GM18517 (cell line): Measurements from ENCODE around the gene SUN5.
"Not testable (repeated sequence)": the region's sequence is repeated elsewhere in the genome, so short reads cannot be mapped to it uniquely, and the experiment has no call there.

Source experiments
- ATAC-seq: cut with Tn5 transposase; IDR thresholded peaks from one replicate; pipeline ENCODE4 v1.9.1; 2021; ENCODE audit warnings: mild to moderate bottlenecking, moderate library complexity; ENCODE audit not compliant: unreplicated experiment

Gene SUN5

GRCh38 chr20:33004141-33004751 is at the start of gene SUN5:
TSS of gene SUN5 (minus strand) at chr20:33004433. CDS start at chr20:33004340, 93 bp downstream.
- ATAC-seq: no peak

GRCh38 chr20:33053291-33054106 is 49.3 kb upstream of the SUN5 start, which contains the start of gene BPIFB3:
TSS of gene BPIFB3 (plus strand) at chr20:33053903. CDS start at chr20:33055436, 1,533 bp downstream.
- ATAC-seq: no peak

GRCh38 chr20:33051333-33051732 is 47.1 kb upstream of the SUN5 start:
- ATAC-seq: no peak

- no peak for ATAC-seq
Observed at GRCh38 chr20:33046412-33046811, 42.2 kb upstream of the SUN5 start.

GRCh38 chr20:33045129-33045721 is 41.0 kb upstream of the SUN5 start:
- ATAC-seq: not testable (repeated sequence)

- ATAC-seq: no peak
Observed at GRCh38 chr20:33043731-33044181, 39.5 kb upstream of the SUN5 start.

- ATAC-seq: no peak
Observed at GRCh38 chr20:33042983-33043730, 38.9 kb upstream of the SUN5 start.

GRCh38 chr20:33042430-33042829 is 38.2 kb upstream of the SUN5 start:
- ATAC-seq: no peak

GRCh38 chr20:33038243-33038642 is 34.0 kb upstream of the SUN5 start:
- ATAC-seq: no peak

- ATAC-seq: no peak
Observed at GRCh38 chr20:33037456-33037855, 33.2 kb upstream of the SUN5 start.

GRCh38 chr20:33034901-33035492 is 30.8 kb upstream of the SUN5 start:
- no peak for ATAC-seq

GRCh38 chr20:33034115-33034514 is 29.9 kb upstream of the SUN5 start:
- ATAC-seq: no peak

GRCh38 chr20:33033381-33033780 is 29.1 kb upstream of the SUN5 start:
- ATAC-seq: no peak

GRCh38 chr20:33032555-33032954 is 28.3 kb upstream of the SUN5 start:
- no peak for ATAC-seq

GRCh38 chr20:33031531-33031930 is 27.3 kb upstream of the SUN5 start, which contains the start of gene BPIFB6:
TSS of gene BPIFB6 (plus strand) at chr20:33031648. CDS start at chr20:33031648, 0 bp downstream.
- no peak for ATAC-seq

- ATAC-seq: no peak
Observed at GRCh38 chr20:33030569-33030968, 26.3 kb upstream of the SUN5 start.

GRCh38 chr20:33030076-33030475 is 25.8 kb upstream of the SUN5 start:
- ATAC-seq: no peak

GRCh38 chr20:33028875-33029274 is 24.6 kb upstream of the SUN5 start:
- ATAC-seq: no peak

GRCh38 chr20:33027769-33028751 is 23.8 kb upstream of the SUN5 start:
- ATAC-seq: no peak
